ENCODE data around the gene MYBPC2. TPM values are rescaled to one million over a fixed set of nuclear protein-coding genes. Genes with fewer than 3 reads are reported as not detected.

Gene MYBPC2
- total RNA-seq, 1 donor from 2014 or later: not detected

GRCh38 chr19:50508843-50509190, 76.1 kb downstream of the MYBPC2 start:
- FAIRE-seq: no peak

DNA sequence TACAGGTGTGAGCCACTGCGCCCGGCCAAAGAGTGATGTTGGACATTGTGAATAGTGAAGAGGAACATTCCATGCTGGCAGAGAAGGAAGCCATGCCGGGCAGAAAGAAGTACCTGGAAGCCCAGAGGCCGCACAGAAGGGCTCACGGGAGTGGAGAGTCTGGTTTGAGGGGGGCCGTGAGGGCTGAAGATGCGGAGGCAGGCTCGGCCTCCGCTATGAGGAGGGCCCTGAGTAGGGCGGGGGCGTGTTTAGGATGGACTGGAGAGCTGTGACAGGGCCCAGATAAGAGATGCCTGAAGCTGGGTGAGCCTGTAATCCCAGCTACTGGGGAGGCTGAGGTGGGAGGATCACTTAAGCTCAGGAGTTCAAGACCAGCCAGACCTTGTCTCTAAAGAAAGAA, 76.7 kb downstream of the MYBPC2 start:
- FAIRE-seq (no peak), DNase-seq (ENCODE audit: low read depth) (no peak)

More at GRCh38 chr19:50508843-50509190, 76.1 kb downstream of the MYBPC2 start:
- Histone ChIP-seq H3K4me3 (ENCODE audit: low read depth, low read length) (no peak overlapping the region), H3K36me3 (ENCODE audit: control insufficient read depth, insufficient read depth, low read length) (no peaks in the 10 kb centered on the region), H3K27me3 (ENCODE audit: control insufficient read depth, insufficient read depth, low read length) (no peaks in the 10 kb centered on the region)
- DNase-seq (ENCODE audit: low read depth): no peak
- TF ChIP-seq CTCF (IDR thresholded peaks at IDR 0.05; ENCODE audit: insufficient read depth, low read length, severe bottlenecking): no peak

GRCh38 chr19:50510121-50510670, 77.5 kb downstream of the MYBPC2 start:
- Histone ChIP-seq H3K4me3 (ENCODE audit: low read depth, low read length) (peak overlapping the region; percentile 70), H3K36me3 (ENCODE audit: control insufficient read depth, insufficient read depth, low read length) (no peaks in the 10 kb centered on the region), H3K27me3 (ENCODE audit: control insufficient read depth, insufficient read depth, low read length) (no peaks in the 10 kb centered on the region)
- no peak for DNase-seq (ENCODE audit: low read depth)
- FAIRE-seq: no peak
- TF ChIP-seq CTCF (IDR thresholded peaks at IDR 0.05; ENCODE audit: insufficient read depth, low read length, severe bottlenecking): no peak

More for the DNA sequence above, 76.7 kb downstream of the MYBPC2 start:
- Histone ChIP-seq H3K36me3 (ENCODE audit: control insufficient read depth, insufficient read depth, low read length) (no peaks in the 10 kb centered on the region), H3K27me3 (ENCODE audit: control insufficient read depth, insufficient read depth, low read length) (no peaks in the 10 kb centered on the region), H3K4me3 (ENCODE audit: low read depth, low read length) (no peak overlapping the region)
- no peak for TF ChIP-seq CTCF (IDR thresholded peaks at IDR 0.05; ENCODE audit: insufficient read depth, low read length, severe bottlenecking)

DNA sequence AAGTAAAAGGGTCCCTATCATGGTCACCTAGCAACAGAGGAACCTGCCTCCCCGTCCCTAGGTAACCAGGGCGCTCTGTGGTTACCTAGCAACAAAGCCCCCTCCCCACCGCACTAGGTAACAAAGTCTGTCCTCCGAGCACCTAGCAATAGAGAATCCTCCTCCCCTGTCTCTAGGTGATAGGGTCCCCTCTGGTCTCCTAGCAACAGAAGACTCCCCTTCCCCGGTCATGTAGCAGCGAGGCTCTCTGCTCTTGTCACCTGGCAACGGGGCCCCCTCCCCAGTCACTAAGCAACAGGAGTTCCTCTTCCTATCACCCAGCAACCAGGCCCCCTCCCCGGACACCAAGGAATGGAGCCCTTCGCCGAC, 78.0 kb downstream of the MYBPC2 start:
- H3K36me3 ChIP-seq (ENCODE audit: control insufficient read depth, insufficient read depth, low read length): no peaks in the 10 kb centered on the region
- peak; percentile 4 for DNase-seq (ENCODE audit: low read depth)
- H3K27me3 ChIP-seq (ENCODE audit: control insufficient read depth, insufficient read depth, low read length): no peaks in the 10 kb centered on the region
- no peak for TF ChIP-seq CTCF (IDR thresholded peaks at IDR 0.05; ENCODE audit: insufficient read depth, low read length, severe bottlenecking)
- H3K4me3 ChIP-seq (ENCODE audit: low read depth, low read length): peak overlapping the region; percentile 70
- FAIRE-seq: no peak

DNA sequence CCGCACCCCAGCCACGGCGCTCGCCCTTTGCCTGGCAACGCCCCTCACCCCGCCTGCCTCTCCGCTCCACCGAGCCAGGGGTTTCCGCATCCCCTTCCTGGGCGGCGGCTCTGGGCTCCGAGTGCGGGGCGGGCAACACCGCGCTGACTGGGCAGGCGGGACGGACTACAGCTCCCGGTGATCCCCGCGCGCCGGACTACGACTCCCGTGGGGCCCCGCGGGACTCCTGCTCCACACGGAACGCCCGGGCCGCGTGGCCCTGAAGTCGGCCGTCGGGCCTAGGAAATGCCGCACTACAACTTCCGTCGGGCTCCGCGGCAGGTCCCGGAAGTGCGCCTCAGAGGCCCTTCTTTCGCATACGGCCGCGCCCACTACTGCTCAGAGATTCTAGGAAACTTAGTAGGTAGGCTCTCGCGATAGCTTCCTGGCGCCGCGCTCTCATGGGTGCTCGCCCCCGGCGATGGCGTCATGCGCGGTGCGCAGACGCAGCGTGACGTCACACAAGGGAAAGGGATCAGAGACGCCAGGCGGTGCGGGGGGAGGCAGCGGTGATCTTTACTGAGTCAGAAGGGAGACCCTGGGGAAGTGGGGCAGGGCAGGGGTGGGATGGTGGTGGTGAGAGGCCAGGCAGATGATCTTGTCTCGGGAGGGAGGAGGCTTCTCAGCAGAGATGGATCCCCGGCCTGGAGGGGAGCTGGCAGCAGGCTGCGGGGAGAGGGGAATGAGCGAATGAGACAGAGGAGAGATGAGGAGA, 78.6 kb downstream of the MYBPC2 start, which contains the start of gene JOSD2:
Gene JOSD2, minus strand, starts transcription at position 123 of the 754 bp plus-strand sequence. CDS start 760 bp downstream, outside the sequence.
- no peaks in the 10 kb centered on the region for H3K36me3 ChIP-seq (ENCODE audit: control insufficient read depth, insufficient read depth, low read length)
- peak within 1 kb of the TSS; percentile 70 for H3K4me3 ChIP-seq (ENCODE audit: low read depth, low read length)
- no peaks in the 10 kb centered on the region for H3K27me3 ChIP-seq (ENCODE audit: control insufficient read depth, insufficient read depth, low read length)
- FAIRE-seq (no peak), DNase-seq (ENCODE audit: low read depth) (peak; percentile 96)
- no peak for TF ChIP-seq CTCF (IDR thresholded peaks at IDR 0.05; ENCODE audit: insufficient read depth, low read length, severe bottlenecking)

Measured in bronchial epithelial cell (primary cell).